HG03064 (cell line): ENCODE measurements around the gene PNMA5.
"Not testable (repeated sequence)": the region's sequence is repeated elsewhere in the genome, so short reads cannot be mapped to it uniquely, and the experiment has no call there.

Experiments used
- ATAC-seq: cut with Tn5 transposase; IDR thresholded peaks from one replicate; pipeline ENCODE4 v1.9.1; 2021; ENCODE audit warnings: low read depth; ENCODE audit not compliant: unreplicated experiment

PNMA5 gene

GRCh38 chrX:152993933-152994332, at the start of gene PNMA5:
TSS of gene PNMA5 (minus strand) at chrX:152994116. CDS start at chrX:152991598, 2,518 bp downstream.
- no peak for ATAC-seq

- peak; percentile 72 for ATAC-seq
Measured at GRCh38 chrX:153032397-153033118, 38.6 kb upstream of the PNMA5 start.

GRCh38 chrX:153030801-153031200, 36.9 kb upstream of the PNMA5 start:
- ATAC-seq = no peak

- ATAC-seq = no peak
Measured at GRCh38 chrX:153029875-153030274, 36.0 kb upstream of the PNMA5 start.

- ATAC-seq = no peak
Measured at GRCh38 chrX:153029162-153029561, 35.2 kb upstream of the PNMA5 start.

GRCh38 chrX:153028487-153028886, 34.6 kb upstream of the PNMA5 start:
- not testable (repeated sequence) for ATAC-seq

GRCh38 chrX:153026501-153026900, 32.6 kb upstream of the PNMA5 start:
- ATAC-seq = not testable (repeated sequence)

GRCh38 chrX:153019166-153019565, 25.2 kb upstream of the PNMA5 start:
- no peak for ATAC-seq

GRCh38 chrX:153017174-153017573, 23.3 kb upstream of the PNMA5 start:
- ATAC-seq = not testable (repeated sequence)

GRCh38 chrX:153004780-153005179, 10.9 kb upstream of the PNMA5 start:
- no peak for ATAC-seq

- no peak for ATAC-seq
Measured at GRCh38 chrX:153003981-153004380, 10.1 kb upstream of the PNMA5 start.

GRCh38 chrX:153002182-153002581, 8.3 kb upstream of the PNMA5 start:
- not testable (repeated sequence) for ATAC-seq

GRCh38 chrX:152997337-152997736, 3.4 kb upstream of the PNMA5 start:
- ATAC-seq = no peak

GRCh38 chrX:152992115-152992514, 1.8 kb downstream of the PNMA5 start:
- ATAC-seq = no peak

GRCh38 chrX:152991123-152991522, 2.8 kb downstream of the PNMA5 start:
- ATAC-seq = no peak

GRCh38 chrX:152989292-152989658, 4.6 kb downstream of the PNMA5 start:
- no peak for ATAC-seq

GRCh38 chrX:152988536-152989291, 5.2 kb downstream of the PNMA5 start:
- no peak for ATAC-seq

GRCh38 chrX:152987801-152988200, 6.1 kb downstream of the PNMA5 start:
- ATAC-seq = no peak

GRCh38 chrX:152987156-152987555, 6.8 kb downstream of the PNMA5 start:
- not testable (repeated sequence) for ATAC-seq

GRCh38 chrX:152985383-152985782, 8.5 kb downstream of the PNMA5 start:
- not testable (repeated sequence) for ATAC-seq

- ATAC-seq = no peak
Measured at GRCh38 chrX:152968193-152968592, 25.7 kb downstream of the PNMA5 start.

- no peak for ATAC-seq
Measured at GRCh38 chrX:152960115-152960514, 33.8 kb downstream of the PNMA5 start.
